Lower leg skin (tissue), 4 donors: ENCODE results near the gene UBL7. TPM values are rescaled to one million over a fixed set of nuclear protein-coding genes. Genes with fewer than 3 reads are reported as not detected.

Source experiments
- DNase-seq, 2 donors: peaks; one replicate each; pipeline ENCODE4 v3.0.0-alpha.2; 2019; ENCODE audit warnings: low spot score in 2 of 2
- H3K4me3 ChIP-seq: fragments of 200-600 bp; sonication (generic); 2 replicates; pipeline ENCODE4 v1.5.1; 2017; ENCODE audit warnings: mild to moderate bottlenecking, low read depth; ENCODE audit not compliant: poor library complexity, severe bottlenecking
- POLR2A ChIP-seq, 2 donors: fragments of 450-650 bp; IDR thresholded peaks; one replicate each; pipeline ENCODE4 v1.6.1; 2016 to 2017; ENCODE audit warnings: antibody characterized with exemption in 2 of 2, mild to moderate bottlenecking in 1 of 2, moderate library complexity in 1 of 2
- WGBS, 2 donors: methylation state at CpG; one replicate each; pipeline ENCODE4 v1.1.5; 2018; 5-methylcytosine and 5-hydroxymethylcytosine counted together
- intact Hi-C: fragments of 100-400 bp; cut with DNase I; formaldehyde crosslinking; loops from one replicate; pipeline ENCODE4 v1.15.0; 2023; ENCODE audit warnings: low total_unique reads
- total RNA-seq, 4 donors: library from RNA; depleted of rRNA; stranded (reverse); fragments of >200 nt; gene quantifications; one replicate each; pipeline ENCODE4 v1.1.0, GENCODE V29; 2016
- TF ChIP-seq, protein P1 (sequence below), 3 donors: fragments of 450-650 bp; IDR thresholded peaks; one replicate each; pipeline ENCODE4 v1.5.1; 2016; ENCODE audit warnings: antibody characterized with exemption in 3 of 3, mild to moderate bottlenecking in 3 of 3, moderate library complexity in 2 of 3

The UBL7 gene
- total RNA-seq, 4 donors from 2014 or later, result 54.4 to 113 (median 82.3) TPM

GRCh38 chr15:74415966-74416916 is 44.7 kb downstream of the UBL7 start:
- 68 to 73% methylated on average over 18 to 19 of the region's 19 CpGs for WGBS, 2 donors
- no peak for DNase-seq
- intact Hi-C loops, result no loop called here
- TF ChIP-seq, protein P1, sequence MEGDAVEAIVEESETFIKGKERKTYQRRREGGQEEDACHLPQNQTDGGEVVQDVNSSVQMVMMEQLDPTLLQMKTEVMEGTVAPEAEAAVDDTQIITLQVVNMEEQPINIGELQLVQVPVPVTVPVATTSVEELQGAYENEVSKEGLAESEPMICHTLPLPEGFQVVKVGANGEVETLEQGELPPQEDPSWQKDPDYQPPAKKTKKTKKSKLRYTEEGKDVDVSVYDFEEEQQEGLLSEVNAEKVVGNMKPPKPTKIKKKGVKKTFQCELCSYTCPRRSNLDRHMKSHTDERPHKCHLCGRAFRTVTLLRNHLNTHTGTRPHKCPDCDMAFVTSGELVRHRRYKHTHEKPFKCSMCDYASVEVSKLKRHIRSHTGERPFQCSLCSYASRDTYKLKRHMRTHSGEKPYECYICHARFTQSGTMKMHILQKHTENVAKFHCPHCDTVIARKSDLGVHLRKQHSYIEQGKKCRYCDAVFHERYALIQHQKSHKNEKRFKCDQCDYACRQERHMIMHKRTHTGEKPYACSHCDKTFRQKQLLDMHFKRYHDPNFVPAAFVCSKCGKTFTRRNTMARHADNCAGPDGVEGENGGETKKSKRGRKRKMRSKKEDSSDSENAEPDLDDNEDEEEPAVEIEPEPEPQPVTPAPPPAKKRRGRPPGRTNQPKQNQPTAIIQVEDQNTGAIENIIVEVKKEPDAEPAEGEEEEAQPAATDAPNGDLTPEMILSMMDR (IDR thresholded peaks at IDR 0.05), result no peak
- no peak for TF ChIP-seq POLR2A (IDR thresholded peaks at IDR 0.05)
- H3K4me3 ChIP-seq, result no peak overlapping the region

DNA sequence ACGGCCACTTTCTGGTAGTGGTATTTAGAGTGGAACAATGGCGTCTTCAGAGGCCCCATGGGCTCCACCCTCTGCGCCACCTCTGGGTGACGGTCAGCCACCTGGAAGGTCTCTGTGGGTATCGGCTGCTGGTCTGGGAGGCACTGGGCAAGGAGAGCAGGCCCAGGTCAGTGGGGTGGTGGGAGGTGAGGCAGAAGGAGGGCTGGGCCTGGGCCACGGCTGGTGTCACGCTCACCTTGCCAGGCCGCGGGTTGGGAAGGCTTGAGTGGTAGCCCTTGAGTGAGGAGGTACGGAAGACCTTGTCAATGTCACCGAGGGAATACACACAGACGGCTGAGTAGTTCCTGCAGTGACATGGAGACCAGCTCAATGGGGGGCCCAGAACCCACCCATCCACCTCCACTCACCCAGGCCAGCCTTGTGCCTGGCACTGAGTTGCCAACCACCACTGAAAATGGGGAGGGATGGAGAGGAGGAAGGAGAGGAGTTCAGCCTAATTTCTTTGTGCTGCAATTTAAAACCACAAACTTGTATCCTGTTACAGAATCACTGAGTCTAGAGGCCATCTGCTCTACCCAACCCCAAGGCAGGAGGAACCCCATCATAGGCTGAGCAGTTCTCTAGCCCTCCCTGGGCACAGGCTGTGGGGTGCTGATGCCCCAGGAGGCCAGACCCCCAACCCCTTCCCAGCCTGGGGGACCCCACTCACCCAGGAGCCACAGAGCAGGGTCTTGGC is 46.2 kb downstream of the UBL7 start:
- TF ChIP-seq, protein P1 (IDR thresholded peaks at IDR 0.05), result no peak
- no peak for TF ChIP-seq POLR2A (IDR thresholded peaks at IDR 0.05)
- DNase-seq, result no peak
- intact Hi-C loops, result no loop called here
- WGBS, 2 donors, result 96% methylated on average over 12 of the region's 12 CpGs
- H3K4me3 ChIP-seq, result no peak overlapping the region

DNA sequence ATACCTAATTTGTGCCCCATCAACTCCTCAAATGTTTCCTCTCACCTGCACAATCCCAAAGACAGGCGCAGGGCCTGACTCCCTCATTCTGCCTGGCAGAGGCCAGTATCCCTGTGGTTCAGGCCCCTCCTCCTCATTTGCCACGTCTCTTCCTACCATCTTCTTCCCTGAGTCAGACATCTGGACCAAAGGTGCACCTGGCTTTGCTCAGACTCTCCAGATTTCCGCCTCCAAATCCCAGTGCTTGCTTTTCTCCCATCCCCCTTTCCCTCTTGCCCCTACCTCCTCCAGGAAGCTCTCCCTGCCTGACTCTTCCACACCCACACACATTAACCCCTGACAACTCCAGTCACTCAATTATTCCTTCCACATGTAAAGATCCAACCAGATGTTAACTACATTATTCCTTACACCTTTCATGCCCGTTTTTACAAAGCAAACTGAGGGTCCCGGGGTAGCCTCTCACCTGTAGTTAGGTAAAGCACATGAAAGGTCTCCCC is 46.8 kb downstream of the UBL7 start:
- no peak for TF ChIP-seq POLR2A (IDR thresholded peaks at IDR 0.05)
- TF ChIP-seq, protein P1 (IDR thresholded peaks at IDR 0.05), result no peak
- no peak overlapping the region for H3K4me3 ChIP-seq
- intact Hi-C loops, result no loop called here
- WGBS, 2 donors, result 86 to 93% methylated on average over 5 of the region's 5 CpGs
- DNase-seq, result no peak

GRCh38 chr15:74413350-74414080 is 47.4 kb downstream of the UBL7 start:
- H3K4me3 ChIP-seq, result no peak overlapping the region
- no peak for DNase-seq
- 79 to 84% methylated on average over 9 of the region's 9 CpGs for WGBS, 2 donors
- intact Hi-C loops, result no loop called here
- TF ChIP-seq, protein P1 (IDR thresholded peaks at IDR 0.05), result no peak
- no peak for TF ChIP-seq POLR2A (IDR thresholded peaks at IDR 0.05)

GRCh38 chr15:74412159-74412558 is 48.8 kb downstream of the UBL7 start:
- intact Hi-C loops, result no loop called here
- WGBS, 2 donors, result 79% methylated on average over 6 of the region's 6 CpGs
- DNase-seq, result no peak
- no peak overlapping the region for H3K4me3 ChIP-seq
- no peak for TF ChIP-seq POLR2A (IDR thresholded peaks at IDR 0.05)
- TF ChIP-seq, protein P1 (IDR thresholded peaks at IDR 0.05), result no peak
